DMS53 treated with DMSO at 0.1 percent for 48 hours (cell line): ENCODE data around the gene DNAH17.
"Not testable (repeated sequence)": the region's sequence is repeated elsewhere in the genome, so short reads cannot be mapped to it uniquely, and the experiment has no call there.

Experiments used
- DNase-seq: peaks from one replicate; lab custom pipeline; 2025; ENCODE audit not compliant: unreplicated experiment; lab: John Stamatoyannopoulos, UW

Gene DNAH17

DNA sequence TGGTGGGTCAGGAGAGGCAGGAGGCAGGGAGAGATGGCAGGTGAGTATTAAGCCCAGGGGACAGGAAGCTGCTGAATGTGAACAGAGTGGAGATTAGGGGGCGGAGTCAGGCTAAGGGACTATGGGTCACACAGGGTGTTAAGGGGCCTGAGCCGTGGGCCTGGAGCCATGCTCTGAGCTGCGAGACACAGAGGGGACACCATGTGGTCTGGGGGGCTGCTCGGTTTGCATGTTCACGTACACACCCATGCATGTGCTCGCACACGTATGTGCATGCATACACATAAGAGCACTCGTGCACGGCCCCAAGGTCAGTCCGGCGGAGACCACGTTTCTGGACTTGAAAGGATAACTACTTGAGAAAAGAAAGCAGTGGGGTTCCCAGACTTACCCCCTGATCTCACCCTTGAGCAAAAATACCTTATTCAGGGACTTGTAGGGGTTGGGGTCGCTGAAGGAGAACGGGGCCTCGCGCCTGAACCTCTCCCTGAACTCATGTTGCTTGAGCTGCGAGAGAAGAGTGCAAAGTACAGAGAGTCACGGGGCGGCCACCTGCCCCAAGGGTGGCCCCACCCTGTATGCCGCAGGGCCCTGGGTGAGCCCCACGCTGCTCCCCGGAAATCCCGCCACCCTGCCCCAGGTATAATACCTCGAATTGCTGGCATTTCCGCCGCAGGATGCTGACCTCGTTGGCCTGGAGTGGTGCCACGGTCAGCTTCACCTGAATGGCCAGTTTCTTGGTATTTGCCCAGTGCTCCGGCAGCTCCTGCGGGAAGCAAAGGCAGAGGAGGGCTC, 50.8 kb downstream of the DNAH17 start:
- DNase-seq, result no peak

DNA sequence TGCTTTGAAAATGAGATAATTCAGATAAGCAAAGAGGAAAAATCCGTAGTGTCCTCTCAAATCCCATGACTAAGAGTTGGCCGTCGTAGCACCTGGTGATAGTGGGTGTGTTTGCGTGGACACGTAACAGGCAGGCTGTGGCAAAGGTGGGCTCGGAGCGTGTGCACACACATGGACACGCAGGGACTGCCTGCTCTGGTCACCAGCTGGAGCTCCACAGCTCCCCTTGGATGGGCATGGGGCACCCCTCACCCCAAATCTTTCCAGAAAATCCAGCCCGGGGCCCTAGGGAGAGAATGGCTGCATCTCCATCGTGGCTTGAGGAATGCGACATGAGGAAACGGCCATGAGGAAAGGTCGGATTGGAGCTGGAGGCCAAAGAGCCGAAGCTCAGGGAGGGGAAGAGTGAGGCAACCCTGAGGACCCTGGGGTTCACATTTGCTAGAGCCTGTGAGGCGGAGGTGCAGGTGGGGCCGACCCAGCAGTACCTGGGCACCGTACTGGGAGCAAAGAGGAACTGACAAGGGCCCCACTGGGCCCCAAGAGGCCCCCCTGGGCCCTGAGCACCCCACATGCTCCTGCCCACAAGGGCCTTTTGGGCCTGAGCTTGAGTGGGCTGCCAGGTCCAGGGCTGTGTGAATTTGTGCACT, 51.6 kb downstream of the DNAH17 start:
- no peak for DNase-seq

GRCh38 chr17:78524870-78525510, 52.2 kb downstream of the DNAH17 start:
- DNase-seq, result no peak

DNA sequence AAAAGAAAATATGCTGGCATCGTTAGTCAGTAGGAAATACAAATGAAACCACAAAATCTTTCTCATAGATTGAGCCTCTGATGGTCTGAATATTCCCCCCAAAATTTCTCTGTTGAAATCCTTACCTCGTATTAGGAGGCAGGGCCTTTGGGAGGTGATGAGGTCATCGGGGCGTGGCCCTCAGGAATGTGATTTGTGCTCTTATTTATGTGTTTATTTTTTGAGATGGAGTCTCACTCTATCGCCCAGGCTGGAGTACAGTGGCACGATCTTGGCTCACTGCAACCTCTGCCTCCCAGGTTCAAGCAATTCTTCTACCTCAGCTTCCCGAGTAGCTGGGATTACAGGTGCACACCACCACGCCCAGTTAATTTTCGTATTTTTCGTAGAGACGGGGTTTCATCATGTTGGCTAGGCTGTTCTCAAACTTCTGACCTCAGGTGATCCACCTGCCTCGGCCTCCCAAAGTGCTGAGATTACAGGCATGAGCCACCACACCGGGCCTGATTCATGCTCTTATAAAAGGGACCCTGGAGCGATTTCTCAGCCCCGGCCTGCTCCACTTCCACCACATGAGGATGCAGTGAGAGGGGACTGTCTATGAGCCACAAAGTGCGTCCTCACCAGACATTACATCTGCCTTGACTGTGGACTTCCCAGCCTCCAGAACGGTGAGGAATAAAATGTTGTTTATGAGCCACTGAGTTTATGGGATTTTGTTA, 53.1 kb downstream of the DNAH17 start:
- DNase-seq, result no peak

GRCh38 chr17:78522031-78522809, 55.0 kb downstream of the DNAH17 start:
- no peak for DNase-seq

DNA sequence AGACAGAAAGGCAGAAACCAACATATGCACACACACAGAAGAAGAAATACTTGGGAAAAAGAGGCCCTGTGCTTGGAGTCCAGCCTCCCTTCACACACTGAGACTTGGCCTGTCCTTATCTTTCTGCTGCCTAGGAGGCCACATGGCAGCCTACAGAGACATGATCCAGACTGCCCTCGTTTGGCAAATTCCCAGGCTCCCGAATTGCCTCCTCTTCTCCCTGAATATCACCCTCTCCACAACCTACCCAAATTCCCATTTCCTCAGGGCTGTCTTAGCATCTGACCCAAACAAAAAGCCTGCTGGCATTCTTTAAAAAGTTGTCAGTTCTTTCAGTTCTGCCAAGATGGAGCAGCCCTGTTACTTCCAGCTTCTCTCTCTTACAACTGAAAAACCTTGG, 59.8 kb downstream of the DNAH17 start:
- DNase-seq, result no peak

DNA sequence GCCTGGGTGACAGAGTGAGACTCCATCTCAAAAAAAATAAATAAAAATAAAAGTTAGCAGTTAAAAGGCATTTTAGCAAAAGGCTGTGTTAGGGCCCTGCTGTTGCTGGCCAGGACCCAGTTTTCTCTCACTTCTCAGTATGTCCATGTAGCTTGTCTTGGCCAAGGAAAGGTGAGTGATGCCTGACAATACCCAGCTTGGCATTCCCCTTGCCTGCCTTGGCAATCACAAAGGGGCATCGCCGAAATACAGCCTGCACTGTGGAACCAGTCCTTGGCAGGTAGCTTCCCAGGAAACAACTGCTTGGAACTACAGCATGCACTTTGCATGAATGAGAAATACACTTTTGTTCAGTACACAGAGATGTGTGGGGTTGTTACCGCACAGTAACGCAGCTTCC, 61.7 kb downstream of the DNAH17 start:
- DNase-seq, result no peak

DNA sequence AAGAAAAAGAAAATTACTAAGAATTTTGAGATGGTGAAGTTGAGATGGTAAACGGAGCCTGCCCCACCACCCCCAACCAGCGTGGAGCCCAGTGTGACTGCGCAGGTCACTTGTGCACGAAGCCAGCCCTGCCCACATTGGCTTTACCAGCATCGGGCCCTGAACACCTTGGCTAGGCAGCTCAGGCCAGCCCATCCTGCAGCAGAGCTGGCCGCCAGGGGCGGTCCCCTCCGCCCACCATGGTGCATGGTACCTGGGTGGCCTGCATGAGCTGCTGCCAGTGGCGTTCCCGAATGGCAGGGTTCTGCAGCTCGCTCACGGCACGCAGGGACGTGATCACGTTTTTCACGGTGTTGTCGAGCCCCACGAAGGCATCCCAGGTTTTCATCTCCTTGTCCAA, 62.7 kb downstream of the DNAH17 start:
- DNase-seq, result no peak

DNA sequence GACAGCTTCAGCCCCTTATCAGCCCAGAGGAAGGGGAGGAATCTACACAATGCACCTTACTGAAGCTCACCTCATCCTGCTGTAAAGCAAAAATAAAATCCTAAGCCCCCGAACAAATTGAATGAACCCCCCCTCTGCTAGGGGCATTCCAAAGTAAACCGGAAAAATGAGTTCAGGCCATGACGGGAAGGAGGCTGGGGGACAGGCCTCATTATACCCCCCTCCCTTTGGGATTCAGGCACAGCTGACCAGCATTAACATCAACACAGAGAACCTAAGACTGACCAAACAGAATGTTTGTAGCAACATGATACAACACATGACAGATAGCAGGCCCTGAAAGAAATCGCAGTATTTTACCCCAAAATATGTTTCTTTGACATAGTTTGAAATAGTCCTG, 64.2 kb downstream of the DNAH17 start:
- no peak for DNase-seq

GRCh38 chr17:78510141-78511075, 66.8 kb downstream of the DNAH17 start:
- no peak for DNase-seq

DNA sequence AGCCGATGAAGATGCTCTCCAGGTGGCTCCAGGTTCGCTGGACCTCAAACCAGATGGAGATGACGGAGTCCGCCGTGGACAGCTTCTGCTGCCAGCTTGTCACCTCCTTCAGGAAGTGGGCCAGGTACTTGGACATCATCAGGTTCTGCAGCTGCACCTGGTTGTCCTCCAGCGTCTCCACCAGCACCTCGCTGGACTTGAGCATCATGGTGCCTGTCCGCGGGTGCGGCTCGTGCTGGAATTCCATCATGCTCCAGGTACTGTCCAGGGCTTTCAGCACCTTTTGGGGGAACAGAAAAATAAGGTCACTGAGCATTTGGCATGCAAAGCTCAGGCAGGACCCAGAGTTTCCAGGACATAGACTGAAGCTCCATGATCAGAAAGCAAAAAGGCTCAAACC, 69.7 kb downstream of the DNAH17 start:
- DNase-seq, result no peak

DNA sequence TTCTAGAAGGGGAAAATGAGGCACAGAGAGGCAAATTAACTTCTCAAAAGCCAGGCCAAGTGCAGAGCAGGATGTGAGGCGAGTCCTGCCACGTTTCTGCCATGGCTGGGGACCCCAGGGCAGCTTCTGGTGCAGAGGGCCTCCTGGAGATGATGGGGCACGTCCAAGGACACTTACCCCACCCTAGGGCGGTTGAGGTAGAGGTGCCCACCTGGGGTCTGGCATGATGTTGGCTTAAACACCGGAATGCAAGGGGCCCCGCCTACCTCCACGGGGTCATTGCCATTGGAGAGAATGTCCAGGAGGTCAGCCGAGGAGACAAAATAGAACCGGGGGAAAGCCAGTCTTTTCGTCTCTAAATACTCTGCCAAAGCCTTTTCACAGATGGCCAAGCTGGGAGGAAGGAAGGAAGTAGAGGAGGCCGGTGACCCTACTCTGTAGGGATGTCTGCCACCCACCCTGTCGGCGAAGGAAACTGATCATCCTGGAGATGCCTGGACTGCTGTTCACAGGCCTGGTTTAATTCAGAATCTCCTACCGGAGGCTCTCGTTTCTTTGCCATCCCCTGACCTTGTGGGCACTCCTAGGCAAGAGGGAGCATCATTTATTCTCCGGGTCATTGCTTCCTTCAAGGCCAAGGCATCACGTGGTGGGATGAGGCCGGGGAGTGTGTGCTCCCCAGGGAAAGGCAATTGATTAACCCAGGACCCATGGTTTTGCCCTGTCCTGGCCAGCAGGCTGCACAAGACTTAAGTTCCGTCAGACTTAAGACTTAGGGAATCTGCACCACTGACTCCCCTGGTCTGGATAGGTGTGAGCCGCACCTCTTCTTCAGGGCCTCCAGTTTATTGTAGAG, 70.5 kb downstream of the DNAH17 start:
- no peak for DNase-seq

- no peak for DNase-seq
Observed at GRCh38 chr17:78504156-78504925, 72.9 kb downstream of the DNAH17 start.

DNA sequence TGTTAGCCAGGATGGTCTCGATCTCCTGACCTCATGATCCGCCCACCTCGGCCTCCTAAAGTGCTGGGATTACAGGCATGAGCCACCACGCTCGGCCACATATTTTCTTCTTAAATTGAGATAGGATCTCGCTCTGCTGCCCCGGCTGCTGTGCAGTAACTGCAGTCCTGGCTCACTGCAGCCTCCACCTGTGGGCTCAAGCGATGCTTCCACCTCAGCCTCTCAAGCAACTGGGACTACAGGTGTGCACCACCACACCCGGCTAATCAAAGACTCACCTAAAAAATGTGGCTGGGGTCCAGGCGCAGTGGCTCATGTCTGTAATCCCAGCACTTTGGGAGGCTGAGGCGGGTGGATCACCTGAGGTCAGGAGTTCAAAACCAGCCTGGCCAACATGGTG, 73.8 kb downstream of the DNAH17 start:
- DNase-seq, result not testable (repeated sequence)

GRCh38 chr17:78502611-78503148, 74.5 kb downstream of the DNAH17 start:
- no peak for DNase-seq

DNA sequence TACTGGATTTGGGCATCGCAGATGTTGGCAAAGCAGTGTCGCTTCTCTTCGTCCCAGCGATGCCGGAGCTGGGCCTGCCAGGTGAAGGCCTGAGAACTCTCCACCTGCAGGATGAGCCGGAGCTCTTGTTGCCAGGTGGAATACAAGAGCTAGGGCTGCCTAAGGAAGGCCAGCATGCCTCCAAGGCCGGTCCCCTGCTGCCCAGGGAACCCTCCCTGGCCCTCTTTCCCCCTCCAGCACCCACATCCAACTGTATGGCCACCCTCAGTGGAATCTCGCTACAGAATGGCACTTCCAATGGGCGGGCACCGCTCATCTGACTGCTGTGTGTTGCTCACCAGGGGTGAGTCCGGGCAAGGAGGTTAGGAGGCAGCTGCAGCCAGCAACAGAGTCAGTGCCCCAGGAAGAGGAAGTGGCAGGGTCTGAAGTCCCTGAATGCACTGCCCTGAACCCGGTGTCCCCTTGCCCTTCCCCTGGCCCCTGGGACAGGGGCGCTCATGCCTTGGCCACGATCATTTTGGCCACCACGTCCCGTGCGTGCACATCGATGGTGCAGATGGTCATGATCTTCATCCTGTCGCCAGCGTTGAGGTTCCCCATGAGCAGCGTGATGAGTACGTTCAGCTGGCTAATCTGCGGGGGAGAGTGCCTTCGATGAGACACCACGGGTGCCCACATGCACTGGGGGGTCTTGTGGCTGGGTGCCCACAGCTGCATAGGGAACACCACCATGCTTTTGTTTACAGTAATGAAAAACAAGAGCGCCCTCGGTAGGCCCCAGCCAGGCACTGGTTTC, 75.8 kb downstream of the DNAH17 start:
- DNase-seq, result no peak

DNA sequence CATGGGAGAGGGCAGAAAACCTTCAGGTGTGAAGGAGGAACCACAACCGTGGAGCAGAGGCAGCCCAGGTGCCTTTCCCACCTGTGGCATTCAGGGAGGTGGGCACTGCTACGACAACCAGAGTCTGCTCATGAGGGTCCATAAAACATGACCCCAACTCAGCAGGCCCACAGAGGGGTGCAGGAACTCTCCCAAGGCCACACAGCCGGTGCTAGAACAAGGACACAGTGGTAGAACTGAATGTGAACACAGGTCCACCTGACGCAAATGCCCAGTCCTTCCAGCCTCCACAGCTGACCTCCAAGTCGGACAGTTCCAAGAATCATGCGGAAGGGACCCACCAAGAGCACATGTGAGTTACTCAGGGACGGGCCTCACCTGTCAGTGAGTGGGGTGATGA, 76.4 kb downstream of the DNAH17 start:
- no peak for DNase-seq
